Measurements from ENCODE around the gene NEK10.

NEK10 gene

GRCh38 chr3:27220166-27220565 lies 149.0 kb downstream of the NEK10 start:
- no peak for DNase-seq

GRCh38 chr3:27219127-27219845 lies 149.9 kb downstream of the NEK10 start:
- DNase-seq: no peak

- DNase-seq: no peak
These were observed 152.1 kb downstream of the NEK10 start for GRCh38 chr3:27216955-27217552.

GRCh38 chr3:27216295-27216855 lies 152.8 kb downstream of the NEK10 start:
- DNase-seq: no peak

- no peak for DNase-seq
These were observed 155.7 kb downstream of the NEK10 start for GRCh38 chr3:27213450-27213849.

GRCh38 chr3:27209617-27210264 lies 159.4 kb downstream of the NEK10 start:
- DNase-seq: no peak

GRCh38 chr3:27208961-27209616 lies 160.1 kb downstream of the NEK10 start:
- DNase-seq: no peak

- DNase-seq: no peak
These were observed 166.2 kb downstream of the NEK10 start for GRCh38 chr3:27202959-27203358.

- no peak for DNase-seq
These were observed 167.7 kb downstream of the NEK10 start for GRCh38 chr3:27201492-27201891.

GRCh38 chr3:27200721-27201489 lies 168.3 kb downstream of the NEK10 start:
- no peak for DNase-seq

- no peak for DNase-seq
These were observed 174.2 kb downstream of the NEK10 start for GRCh38 chr3:27194861-27195483.

GRCh38 chr3:27193056-27193455 lies 176.1 kb downstream of the NEK10 start:
- DNase-seq: no peak

- no peak for DNase-seq
These were observed 183.2 kb downstream of the NEK10 start for GRCh38 chr3:27186013-27186412.

GRCh38 chr3:27185231-27185989 lies 183.8 kb downstream of the NEK10 start:
- DNase-seq: no peak

- DNase-seq: no peak
These were observed 184.9 kb downstream of the NEK10 start for GRCh38 chr3:27184261-27184660.

- DNase-seq: no peak
These were observed 192.9 kb downstream of the NEK10 start for GRCh38 chr3:27176256-27176655.

- no peak for DNase-seq
These were observed 194.7 kb downstream of the NEK10 start for GRCh38 chr3:27174530-27174929.

- DNase-seq: peak; percentile 7
These were observed 198.1 kb downstream of the NEK10 start for GRCh38 chr3:27171113-27171512.

- DNase-seq: no peak
These were observed 202.3 kb downstream of the NEK10 start for GRCh38 chr3:27166888-27167287.

- DNase-seq: no peak
These were observed 203.9 kb downstream of the NEK10 start for GRCh38 chr3:27165321-27165721.

- DNase-seq: no peak
These were observed 208.3 kb downstream of the NEK10 start for GRCh38 chr3:27160779-27161287.

All from KG1 (cell line).